Measurements from ENCODE around the gene RNU2-63P.
A peak's percentile ranks its signal among the peaks of the same experiment; 100 is the strongest.
"Not testable (repeated sequence)": the region's sequence is repeated elsewhere in the genome, so short reads cannot be mapped to it uniquely, and the experiment has no call there.

RNU2-63P gene

GRCh38 chr2:88016086-88016959 is at the start of gene RNU2-63P:
Gene RNU2-63P (minus strand): TSS chr2:88016547.
- DNase-seq (ENCODE audit: low spot score), result peak; percentile 76

DNA sequence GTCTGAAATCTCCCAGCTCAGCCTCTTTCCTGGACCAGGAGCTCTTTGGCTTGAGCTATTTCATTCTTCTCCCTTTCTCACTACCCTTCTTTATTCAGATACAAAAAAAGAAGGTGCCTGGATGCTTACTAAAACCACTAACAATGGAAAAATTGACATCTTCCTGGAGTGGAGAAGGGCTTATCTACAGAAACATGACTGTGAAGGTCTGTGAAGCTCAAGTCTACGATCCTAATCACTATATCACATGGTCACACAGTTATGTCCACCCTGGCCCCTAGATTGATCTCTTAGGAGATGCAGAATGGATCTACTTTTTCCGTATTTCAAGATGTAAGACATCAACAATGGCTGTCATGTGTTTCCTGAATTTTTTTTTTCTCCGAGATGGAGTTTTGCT is 44.9 kb upstream of the RNU2-63P start:
- no peak for DNase-seq (ENCODE audit: low spot score)

DNA sequence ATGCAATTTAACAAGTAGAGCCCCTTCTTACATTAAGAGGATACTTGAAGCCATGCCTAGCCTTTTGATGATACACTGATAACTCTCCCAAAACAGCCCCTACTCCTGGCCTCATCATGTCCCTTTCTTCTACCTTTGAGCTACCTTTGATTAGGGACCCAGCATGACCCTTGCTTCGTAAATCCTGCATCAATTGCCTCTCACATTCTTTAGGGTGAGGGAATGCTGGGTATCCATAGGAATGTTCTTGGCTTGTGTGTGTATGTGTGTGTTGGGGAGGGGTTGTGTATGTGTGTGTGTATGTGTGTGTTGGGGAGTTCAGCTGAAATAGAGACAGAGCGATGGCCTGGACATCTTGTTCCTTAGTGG is 44.5 kb upstream of the RNU2-63P start:
- no peak for DNase-seq (ENCODE audit: low spot score)

DNA sequence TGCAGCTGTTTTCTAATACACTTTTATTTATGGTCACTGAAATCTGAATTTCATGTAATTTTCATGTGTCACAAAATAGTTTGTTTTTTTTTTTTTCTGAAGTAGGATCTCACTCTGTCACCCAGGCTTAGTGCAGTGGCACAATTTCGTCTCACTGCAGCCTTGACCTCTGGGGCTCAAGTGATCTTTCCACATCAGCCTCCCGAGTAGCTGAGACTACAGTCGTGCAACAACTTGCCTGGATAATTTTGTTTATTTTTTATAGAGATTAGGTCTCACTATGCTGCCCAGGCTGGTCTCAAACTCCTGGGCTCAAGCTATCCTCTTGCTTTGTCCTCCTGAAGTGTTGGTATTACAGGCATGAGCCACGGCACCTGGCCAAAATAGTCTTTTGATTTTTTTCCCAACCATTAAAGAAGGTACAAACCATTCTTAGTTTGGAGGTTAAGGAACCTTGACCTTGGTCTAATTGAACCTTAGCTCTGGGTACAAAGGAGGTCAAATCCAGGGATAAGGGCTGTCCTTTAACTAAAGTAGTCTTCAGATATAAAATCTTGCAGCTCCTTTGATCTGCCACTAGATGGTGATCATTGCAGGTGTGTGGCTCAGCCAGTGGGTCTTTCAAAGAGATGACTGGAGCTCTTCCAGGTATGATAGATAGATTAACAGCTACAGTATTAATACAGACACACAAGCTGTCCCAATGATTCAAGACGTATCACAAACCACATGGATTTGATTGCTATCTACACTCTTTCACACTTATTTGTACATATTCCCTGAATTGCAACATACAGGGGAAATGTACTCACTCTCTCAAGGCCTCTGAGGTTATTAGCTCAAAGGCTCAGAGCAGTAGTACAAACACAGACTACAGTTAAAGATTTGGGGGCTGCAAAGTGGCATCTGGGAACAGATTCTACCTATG is 43.9 kb upstream of the RNU2-63P start:
- DNase-seq (ENCODE audit: low spot score), result peak; percentile 46

GRCh38 chr2:88058191-88058590 is 41.8 kb upstream of the RNU2-63P start:
- DNase-seq (ENCODE audit: low spot score), result no peak

DNA sequence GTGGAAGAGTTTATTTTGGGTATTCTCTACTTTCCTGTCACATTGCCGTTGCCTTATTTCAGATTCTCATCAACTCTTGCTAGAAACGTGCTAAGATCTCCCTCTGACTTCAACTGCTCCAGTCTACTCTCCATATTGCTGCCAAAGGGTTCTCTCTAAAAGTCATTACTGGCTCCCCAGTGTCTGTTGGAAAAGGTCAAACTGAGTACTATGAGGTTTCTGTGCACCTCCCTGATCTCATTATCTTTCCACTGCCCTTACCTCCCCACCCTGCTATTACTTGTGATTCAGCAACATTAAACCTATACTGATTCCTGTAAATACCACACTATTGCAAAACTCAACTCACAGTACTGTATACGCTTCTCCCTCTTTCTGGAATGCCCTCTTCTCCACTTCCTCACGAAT is 41.1 kb upstream of the RNU2-63P start:
- no peak for DNase-seq (ENCODE audit: low spot score)

DNA sequence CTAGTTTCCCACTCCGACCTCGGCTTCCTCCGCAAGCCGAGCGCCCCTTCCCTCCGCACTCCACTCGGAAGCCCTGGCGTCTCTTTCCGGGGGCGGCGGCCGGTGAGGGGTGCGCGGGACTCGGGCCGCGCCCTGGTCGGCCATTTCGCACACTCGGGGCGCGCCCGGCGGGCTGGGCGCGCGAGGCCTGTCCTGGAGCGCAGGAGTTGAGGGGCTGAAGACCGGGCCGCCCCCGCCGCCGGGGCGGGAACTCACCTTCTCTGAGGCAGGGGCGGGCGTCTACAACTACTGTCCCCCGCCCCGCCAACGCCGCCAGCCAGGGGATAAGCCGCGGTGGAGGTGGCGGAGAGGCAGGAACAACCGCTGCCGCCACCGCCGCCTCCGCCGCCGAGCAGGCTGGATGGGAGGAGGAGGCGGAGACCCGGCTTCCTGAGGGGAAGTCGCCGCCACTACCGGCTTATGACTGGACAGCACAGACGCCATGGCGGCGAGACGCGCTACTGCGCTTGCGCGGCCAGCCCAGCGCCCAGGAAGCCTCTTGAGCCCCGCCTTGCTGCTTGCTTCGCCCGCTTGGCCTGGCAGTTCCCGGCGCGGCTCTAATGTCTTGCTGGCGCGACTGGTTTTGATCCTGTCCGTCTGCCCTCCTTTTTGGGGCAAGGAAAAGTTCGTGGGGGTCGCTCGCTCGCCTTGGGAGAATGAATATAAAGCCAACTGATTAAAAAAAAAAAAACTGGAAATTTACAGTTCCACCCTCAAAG is 39.2 kb upstream of the RNU2-63P start, which contains the start of gene KRCC1:
Gene KRCC1, minus strand, starts transcription at position 413 of the 758 bp plus-strand sequence. CDS start 27,220 bp downstream, outside the sequence.
- DNase-seq (ENCODE audit: low spot score), result peak; percentile 92

DNA sequence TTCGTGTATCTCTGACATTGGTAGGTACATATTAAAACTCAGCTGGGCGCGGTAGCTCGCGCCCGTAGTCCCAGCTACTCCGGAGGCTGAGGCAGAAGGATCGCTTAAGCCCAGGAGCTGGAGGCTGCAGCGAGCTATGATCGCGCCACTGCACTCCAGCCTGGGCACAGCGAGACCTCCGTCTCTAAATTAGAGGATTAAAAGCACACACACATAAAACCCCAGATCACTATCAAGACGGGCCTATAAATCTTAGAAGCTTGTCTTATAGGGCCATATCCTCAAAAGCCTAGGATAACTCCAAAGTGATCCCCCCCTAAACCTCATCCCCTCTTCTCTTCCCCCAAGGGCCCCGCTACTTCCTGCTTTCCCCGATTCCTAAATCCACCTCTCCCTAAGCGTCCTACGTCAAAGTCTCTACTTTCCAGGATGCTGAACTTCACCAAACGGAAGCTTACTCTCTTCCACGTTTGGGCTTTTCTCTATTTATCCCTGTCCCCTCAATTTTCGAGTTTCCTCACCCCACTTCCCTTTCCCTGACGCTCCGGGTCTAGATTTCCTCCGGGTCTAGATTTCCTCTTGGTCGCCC is 38.5 kb upstream of the RNU2-63P start:
- peak; percentile 22 for DNase-seq (ENCODE audit: low spot score)

DNA sequence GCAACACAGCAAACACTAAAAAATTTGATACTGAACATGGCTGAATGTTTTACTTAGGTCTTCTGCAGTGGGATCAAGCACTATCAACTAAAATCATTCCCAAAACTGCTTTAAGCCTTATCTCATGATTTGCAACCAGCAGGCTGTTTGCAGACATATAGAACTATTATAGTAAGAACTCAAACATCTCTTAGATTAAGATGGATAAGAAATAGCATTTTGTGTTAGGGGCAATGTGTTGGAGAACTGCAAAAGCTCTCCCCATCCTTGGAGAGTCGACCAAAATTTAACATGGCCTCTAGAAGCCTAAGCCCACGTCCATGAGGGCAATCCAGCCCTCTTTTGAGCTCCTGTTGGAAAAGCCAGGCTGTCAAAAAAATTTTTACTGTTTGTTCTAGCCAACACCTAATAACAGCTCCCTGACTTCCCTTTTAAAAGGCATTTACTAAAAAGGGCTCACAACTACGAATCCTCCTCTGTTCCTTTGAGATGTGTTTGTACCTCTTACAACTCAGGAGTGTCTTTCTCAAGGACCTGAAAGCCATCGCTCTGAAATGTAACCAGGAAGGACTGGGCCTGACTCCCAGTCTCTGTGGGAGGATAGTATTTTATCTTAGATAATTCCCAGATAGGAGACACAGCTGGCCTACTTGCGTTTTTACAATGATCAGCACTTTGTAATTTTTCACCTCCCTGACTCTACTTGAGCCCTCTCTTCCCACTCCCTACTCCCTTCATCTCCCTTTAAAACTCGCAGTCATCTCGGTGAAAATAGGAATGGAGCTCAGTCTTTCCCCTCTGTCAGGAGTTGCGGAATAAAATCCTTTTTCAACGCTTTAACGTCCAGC is 37.8 kb upstream of the RNU2-63P start:
- DNase-seq (ENCODE audit: low spot score), result peak; percentile 7

- DNase-seq (ENCODE audit: low spot score), result no peak
Observed at GRCh38 chr2:88053296-88053695, 36.9 kb upstream of the RNU2-63P start.

DNA sequence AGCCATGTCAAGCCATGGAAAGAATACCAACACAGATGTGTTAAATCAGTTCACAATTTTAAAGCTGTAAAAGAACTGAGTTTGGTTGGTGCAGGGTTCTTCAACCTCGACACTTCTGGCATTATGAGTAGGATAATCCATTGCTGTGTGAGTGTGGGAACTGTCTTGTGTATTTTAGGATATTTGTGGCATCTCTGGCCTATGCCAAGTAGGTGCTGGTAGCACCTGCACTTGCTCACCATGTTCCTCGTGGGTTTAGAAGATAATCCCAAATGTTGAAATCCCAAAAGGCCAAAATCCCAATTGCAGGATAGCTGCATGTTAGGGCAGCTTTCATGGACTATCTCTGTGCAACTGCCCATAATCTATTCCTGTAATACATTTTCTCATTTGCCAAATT is 35.4 kb upstream of the RNU2-63P start:
- no peak for DNase-seq (ENCODE audit: low spot score)

DNA sequence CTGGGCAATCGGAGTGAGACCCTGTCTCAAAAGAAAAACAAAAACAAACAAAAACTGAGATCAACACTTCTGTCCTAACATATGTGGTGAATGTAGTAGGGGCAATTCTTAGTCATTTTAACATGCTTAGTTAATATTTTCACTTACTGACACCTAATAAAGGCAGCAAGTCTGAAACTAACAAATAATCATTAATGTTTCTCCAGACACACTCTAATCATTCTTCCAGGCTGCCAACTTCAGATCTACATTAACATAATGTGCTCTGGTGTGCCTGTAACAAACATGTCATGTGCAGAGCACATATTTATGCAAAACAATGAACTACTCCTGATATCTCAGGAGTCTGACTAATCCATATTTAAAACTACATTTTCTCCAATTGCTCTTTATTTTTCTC is 33.3 kb upstream of the RNU2-63P start:
- DNase-seq (ENCODE audit: low spot score), result no peak

- DNase-seq (ENCODE audit: low spot score), result no peak
Observed at GRCh38 chr2:88048541-88048940, 32.2 kb upstream of the RNU2-63P start.

GRCh38 chr2:88045561-88045960 is 29.2 kb upstream of the RNU2-63P start:
- DNase-seq (ENCODE audit: low spot score), result not testable (repeated sequence)

DNA sequence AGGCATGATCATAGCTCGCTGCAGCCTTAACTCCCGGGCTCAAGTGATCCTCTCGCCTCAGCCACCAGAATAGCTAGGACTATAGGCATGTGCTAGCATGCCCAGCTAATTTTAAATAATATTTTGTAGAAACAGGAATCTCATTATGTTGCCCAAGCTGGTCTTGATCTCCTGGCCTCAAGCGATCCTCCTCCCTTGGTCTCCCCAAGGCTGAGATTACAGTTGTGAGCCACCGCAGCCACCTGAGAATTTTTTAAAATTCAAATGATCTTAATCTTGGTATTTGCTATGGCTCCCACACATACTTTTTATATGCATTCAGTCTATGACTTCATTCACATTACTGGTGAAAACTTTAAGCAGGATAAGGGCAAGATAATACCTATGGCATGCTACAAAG is 26.1 kb upstream of the RNU2-63P start:
- DNase-seq (ENCODE audit: low spot score), result no peak

DNA sequence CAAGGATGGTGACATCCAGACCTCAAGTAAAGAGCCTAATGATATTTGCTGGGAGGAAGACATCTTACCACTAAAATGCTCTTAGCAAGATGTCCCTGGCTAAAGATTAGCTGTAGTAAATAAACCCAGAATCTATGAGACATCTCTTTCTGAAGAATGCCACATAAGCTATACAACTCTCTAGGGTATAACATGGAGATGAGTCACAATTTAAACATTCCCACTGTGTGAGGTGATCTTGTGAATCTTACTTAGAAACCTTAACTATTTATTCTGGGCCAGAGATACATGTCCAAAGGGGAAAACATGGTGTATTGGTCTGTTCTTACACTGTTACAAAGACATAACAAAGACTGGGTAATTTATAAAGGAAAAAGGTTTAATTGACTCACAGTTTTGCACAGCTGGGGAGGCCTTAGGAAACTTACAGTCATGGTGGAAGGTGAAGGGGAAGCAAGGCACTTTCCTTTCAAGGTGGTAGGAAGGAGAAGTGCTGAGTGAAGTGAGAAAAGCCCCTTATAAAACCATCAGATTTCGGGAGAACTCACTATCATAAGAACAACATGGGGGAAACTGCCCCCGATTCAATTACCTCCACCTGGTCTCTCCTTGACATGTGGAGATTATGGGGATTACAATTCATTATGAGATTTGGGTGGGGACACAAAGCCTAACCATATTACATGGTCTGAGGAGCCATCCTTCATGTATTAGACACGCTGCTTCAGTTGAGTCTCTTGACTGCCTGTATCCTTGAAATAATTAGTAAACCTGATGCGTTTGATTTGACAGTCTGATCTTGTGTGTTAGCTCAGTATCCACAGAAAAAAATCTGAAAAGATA is 22.1 kb upstream of the RNU2-63P start:
- peak; percentile 82 for DNase-seq (ENCODE audit: low spot score)

- DNase-seq (ENCODE audit: low spot score), result no peak
Observed at GRCh38 chr2:88036606-88037005, 20.3 kb upstream of the RNU2-63P start.

DNA sequence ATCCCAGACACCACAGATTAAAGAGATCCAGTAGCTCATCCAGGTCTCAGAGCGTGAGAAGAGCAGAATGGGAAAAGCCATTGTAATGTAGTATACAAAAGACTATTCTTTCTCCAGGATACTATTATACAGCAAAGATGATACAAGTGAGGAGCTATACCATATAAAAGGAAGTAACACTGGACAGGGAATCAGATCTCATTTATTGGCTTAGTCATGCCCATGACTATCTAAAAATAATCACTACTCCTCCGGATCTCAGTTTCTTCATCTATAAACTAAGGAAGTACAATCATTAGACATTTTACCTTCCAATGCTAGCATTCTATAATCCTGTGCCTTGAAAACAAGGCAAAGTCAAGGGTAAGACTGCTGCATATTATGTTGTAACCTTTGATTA is 19.8 kb upstream of the RNU2-63P start:
- no peak for DNase-seq (ENCODE audit: low spot score)

- DNase-seq (ENCODE audit: low spot score), result no peak
Observed at GRCh38 chr2:88032070-88032702, 15.8 kb upstream of the RNU2-63P start.

Data from kidney capillary endothelial cell (primary cell).